ENCODE results near the gene GPR39. TPM values are rescaled to one million over a fixed set of nuclear protein-coding genes. Genes with fewer than 3 reads are reported as not detected.

The GPR39 gene
- total RNA-seq, 1 donor from 2014 or later, result not detected

DNA sequence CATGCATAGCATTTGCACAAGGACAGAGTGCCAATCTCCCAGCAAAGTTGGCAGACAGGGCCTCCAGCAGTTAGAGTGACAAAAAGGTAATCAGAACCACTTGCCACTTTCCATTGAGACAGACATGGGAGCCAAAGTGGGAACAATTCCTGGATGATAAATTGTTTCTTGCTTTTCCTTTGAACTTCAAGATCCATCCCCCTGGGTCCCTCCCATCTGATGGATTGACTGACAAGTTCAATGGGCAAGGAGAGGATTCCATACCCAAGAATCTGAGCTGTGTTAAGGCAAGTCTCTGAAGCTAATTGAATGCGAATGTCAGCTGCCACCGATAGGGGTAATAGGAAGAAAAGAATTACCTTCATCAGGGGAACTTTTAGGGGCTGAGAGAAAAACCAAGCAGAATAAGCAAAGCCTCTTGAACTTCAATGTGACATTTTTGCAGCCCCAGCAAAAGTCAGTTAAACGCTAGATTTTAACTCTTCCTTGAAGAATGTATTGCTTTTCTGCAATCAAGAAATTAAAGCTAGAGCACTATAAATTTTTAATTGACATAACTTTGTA, 156.9 kb downstream of the GPR39 start:
- intact Hi-C loops (cut with micrococcal nuclease), result no loop called here
- peaks cover 3% of the 10 kb centered on the region for H3K9me3 Mint-ChIP-seq
- H3K27me3 Mint-ChIP-seq (ENCODE audit: insufficient read depth), result no peaks in the 10 kb centered on the region
- H3K4me1 Mint-ChIP-seq (ENCODE audit: low read depth), result no peaks in the 10 kb centered on the region
- no peaks in the 10 kb centered on the region for H3K36me3 Mint-ChIP-seq (ENCODE audit: low read depth)
- no peak for DNase-seq (ENCODE audit: low spot score)
- no peak overlapping the region for H3K27ac Mint-ChIP-seq
- H3K4me3 Mint-ChIP-seq, result no peak overlapping the region

DNA sequence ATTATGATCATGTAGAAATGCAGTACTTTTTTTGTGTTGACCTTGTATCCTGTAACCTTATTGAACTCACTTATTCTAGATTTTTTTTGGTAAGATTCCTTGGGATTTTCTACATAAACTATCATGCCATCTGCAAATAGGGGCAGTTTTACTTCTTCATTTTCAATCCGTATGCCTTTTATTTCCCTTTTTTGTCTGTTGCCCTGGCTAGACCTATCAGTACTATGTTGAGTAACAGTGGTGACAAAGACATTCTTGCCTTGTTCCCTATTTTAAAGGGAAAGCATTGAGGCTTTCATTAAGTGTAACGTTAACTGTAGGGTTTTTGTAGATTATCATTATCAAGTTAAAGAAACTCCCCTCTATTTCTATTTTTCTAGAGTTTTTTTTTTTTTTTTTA, 161.1 kb downstream of the GPR39 start:
- no peak for DNase-seq (ENCODE audit: low spot score)

DNA sequence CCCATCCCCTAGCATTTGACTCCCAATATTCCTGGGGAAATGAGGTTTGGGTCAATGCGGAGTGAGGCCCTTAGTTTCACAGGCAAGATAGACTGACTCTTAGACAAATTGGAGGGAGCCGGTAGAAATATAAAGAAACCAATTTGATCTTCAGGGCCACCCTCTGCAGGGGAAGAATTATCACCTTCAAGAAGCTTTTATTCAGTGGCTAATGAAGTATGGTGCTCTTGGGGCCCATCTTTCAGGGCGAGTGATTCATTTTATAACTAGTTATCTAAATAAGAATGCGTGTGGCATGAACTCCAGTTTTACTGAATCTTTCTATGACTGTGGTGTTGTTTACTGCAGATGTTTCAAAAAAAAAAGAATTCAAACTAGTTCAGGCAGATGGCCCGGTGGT, 165.0 kb downstream of the GPR39 start:
- DNase-seq (ENCODE audit: low spot score), result no peak
- no peaks in the 10 kb centered on the region for H3K4me1 Mint-ChIP-seq (ENCODE audit: low read depth)
- intact Hi-C loops (cut with micrococcal nuclease), result no loop called here
- H3K9me3 Mint-ChIP-seq, result no peaks in the 10 kb centered on the region
- no peak overlapping the region for H3K27ac Mint-ChIP-seq
- no peaks in the 10 kb centered on the region for H3K27me3 Mint-ChIP-seq (ENCODE audit: insufficient read depth)
- no peak overlapping the region for H3K4me3 Mint-ChIP-seq
- no peaks in the 10 kb centered on the region for H3K36me3 Mint-ChIP-seq (ENCODE audit: low read depth)

More for the DNA sequence above, 161.1 kb downstream of the GPR39 start:
- Mint-ChIP-seq H3K4me3 (no peak overlapping the region), H3K4me1 (ENCODE audit: low read depth) (no peaks in the 10 kb centered on the region), H3K27me3 (ENCODE audit: insufficient read depth) (no peaks in the 10 kb centered on the region), H3K9me3 (no peaks in the 10 kb centered on the region), H3K27ac (no peak overlapping the region), H3K36me3 (ENCODE audit: low read depth) (no peaks in the 10 kb centered on the region)
- intact Hi-C loops (cut with micrococcal nuclease), result no loop called here

DNA sequence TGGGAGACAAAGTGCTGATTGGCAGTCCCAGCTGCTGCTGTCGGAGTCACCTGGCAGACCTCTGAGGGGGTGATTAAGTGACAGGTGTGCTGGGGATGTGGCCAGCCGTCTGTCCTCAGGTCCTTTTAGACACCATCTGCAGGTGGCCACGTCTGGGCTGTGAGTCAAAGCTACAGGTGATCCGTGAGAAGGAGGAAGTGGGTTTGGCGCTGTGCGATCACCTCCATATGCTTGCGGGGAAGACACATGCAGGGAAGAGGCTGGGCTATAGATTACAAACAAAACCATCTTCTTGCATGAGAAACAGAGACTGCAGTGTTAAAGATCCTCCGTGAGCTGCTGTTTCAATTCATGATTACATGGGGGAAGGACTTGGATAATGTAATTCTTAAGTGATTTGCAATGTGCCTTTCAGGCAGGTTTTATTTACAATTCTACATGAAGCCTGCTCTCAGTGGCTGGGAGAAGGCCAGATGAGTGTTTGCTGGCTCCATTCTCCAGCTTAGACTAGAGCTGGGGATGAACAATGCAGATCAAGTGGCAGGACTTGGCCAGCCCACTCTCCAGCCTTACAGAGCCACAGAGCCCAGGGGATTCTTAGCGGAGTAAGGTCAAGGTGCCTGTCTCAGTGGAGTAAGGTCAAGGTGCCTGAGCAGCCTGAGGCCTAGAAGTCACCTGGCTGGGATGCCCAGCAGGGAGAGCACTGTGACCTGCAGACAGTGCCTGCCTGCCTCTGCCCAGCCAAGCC, 165.6 kb downstream of the GPR39 start:
- intact Hi-C loops (cut with micrococcal nuclease), result no loop called here
- H3K9me3 Mint-ChIP-seq, result no peaks in the 10 kb centered on the region
- no peak overlapping the region for H3K4me3 Mint-ChIP-seq

DNA sequence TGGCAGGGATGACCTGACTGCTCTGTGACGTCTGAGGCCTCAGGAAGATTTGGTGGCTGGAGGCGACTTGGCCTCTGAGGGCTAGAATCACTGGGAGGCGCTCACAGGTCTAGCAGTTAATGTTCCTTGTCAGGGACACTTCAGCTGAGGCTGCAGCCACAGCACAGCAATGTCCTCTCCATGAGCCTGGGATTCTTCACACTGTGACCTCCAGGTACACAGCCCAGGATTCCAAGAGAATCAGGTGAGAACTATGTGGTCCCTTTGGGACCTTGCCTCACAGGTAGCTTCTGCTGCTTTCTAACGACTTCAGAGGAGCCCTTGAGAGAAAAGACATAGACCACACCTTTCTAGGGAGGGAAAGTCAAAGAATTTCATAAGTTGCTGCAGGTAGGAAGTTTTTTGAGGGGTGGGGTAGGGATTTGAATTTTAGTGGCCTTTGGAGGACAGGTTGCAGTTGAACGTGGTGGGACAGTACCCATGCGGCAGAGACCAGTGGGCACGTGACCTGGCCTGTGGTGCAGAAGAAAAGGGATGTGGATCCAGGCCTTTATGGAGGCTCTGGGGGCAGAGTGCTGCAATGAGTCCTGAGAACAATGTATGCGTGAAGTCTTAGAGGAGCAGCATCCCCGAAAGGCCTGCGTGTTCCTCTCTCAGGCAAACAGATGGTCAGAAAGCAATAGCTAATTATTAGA, 167.2 kb downstream of the GPR39 start:
- H3K27me3 Mint-ChIP-seq (ENCODE audit: insufficient read depth), result no peaks in the 10 kb centered on the region
- H3K4me1 Mint-ChIP-seq (ENCODE audit: low read depth), result no peaks in the 10 kb centered on the region
- no peaks in the 10 kb centered on the region for H3K36me3 Mint-ChIP-seq (ENCODE audit: low read depth)
- no peaks in the 10 kb centered on the region for H3K9me3 Mint-ChIP-seq
- H3K27ac Mint-ChIP-seq, result no peak overlapping the region
- H3K4me3 Mint-ChIP-seq, result no peak overlapping the region
- intact Hi-C loops (cut with micrococcal nuclease), result no loop called here
- no peak for DNase-seq (ENCODE audit: low spot score)

More for the DNA sequence above, 165.6 kb downstream of the GPR39 start:
- no peak overlapping the region for H3K27ac Mint-ChIP-seq
- H3K36me3 Mint-ChIP-seq (ENCODE audit: low read depth), result no peaks in the 10 kb centered on the region
- DNase-seq (ENCODE audit: low spot score), result no peak
- H3K27me3 Mint-ChIP-seq (ENCODE audit: insufficient read depth), result no peaks in the 10 kb centered on the region
- no peaks in the 10 kb centered on the region for H3K4me1 Mint-ChIP-seq (ENCODE audit: low read depth)

DNA sequence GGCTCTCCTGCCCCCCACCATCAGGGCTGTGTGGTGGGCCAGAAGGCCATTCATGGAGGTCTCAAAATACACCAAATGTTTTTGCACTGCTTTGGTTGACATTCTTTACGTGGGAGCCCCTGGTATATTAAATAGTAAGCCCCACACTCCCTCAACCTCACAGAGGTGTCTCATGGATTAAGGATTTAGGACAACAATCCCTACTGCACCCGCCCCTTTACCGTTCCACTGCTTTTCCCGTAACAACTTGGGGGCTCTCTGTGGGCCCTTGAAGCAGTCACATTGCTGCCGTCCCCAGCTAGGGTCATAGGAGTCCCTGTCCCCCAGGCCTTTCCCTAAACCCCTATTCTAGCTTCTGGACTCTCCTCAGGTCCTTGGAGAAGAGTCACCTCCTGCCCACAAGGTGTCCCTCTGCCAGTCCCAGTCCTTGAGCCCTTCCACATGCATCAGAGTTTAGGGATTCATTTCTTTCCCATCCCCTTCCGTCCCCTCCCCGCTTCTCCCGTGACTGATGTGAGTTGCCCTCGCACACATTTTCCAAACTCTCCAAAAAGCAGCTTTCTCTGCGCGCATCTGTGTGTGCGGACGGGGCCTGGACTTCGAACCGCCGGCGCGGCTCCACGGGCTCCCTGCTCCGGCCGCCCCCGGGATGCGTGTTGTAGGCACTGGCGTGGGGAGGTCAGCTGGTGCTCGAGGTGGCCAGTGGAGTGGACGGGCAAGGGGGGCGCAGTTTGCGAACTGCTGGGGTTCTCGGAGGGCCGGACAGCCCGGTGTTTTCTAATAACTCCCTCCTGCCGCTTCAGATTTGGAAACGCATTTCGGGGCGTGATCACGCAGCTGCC, 168.6 kb downstream of the GPR39 start:
- H3K4me1 Mint-ChIP-seq (ENCODE audit: low read depth), result no peaks in the 10 kb centered on the region
- intact Hi-C loops (cut with micrococcal nuclease), result no loop called here
- no peak overlapping the region for H3K4me3 Mint-ChIP-seq
- H3K27ac Mint-ChIP-seq, result no peak overlapping the region
- no peaks in the 10 kb centered on the region for H3K36me3 Mint-ChIP-seq (ENCODE audit: low read depth)
- H3K27me3 Mint-ChIP-seq (ENCODE audit: insufficient read depth), result no peaks in the 10 kb centered on the region
- DNase-seq (ENCODE audit: low spot score), result no peak
- H3K9me3 Mint-ChIP-seq, result no peaks in the 10 kb centered on the region

DNA sequence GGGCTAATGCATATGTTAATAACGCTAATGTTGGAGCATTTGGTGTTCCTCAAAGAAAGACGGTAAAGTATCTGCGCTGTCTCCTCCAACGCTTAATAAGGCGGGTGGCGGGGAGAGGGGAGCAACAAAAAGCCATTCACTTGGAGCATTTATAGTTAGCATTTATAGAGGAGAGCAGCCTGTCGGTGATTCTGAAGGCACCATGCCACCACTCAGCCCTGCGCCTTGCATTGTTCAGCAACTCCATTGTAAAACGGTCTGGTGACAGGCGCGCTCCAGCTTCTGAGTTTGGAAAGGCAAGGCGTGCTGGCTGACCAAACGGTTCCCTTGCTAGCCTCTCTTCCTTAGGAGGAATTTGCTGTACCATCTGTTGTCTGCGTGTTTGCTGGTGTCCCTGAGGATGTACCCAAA, 169.5 kb downstream of the GPR39 start:
- Mint-ChIP-seq H3K36me3 (ENCODE audit: low read depth) (no peaks in the 10 kb centered on the region), H3K9me3 (no peaks in the 10 kb centered on the region), H3K27ac (no peak overlapping the region), H3K4me3 (no peak overlapping the region), H3K4me1 (ENCODE audit: low read depth) (no peaks in the 10 kb centered on the region), H3K27me3 (ENCODE audit: insufficient read depth) (no peaks in the 10 kb centered on the region)
- DNase-seq (ENCODE audit: low spot score), result no peak
- intact Hi-C loops (cut with micrococcal nuclease), result no loop called here

DNA sequence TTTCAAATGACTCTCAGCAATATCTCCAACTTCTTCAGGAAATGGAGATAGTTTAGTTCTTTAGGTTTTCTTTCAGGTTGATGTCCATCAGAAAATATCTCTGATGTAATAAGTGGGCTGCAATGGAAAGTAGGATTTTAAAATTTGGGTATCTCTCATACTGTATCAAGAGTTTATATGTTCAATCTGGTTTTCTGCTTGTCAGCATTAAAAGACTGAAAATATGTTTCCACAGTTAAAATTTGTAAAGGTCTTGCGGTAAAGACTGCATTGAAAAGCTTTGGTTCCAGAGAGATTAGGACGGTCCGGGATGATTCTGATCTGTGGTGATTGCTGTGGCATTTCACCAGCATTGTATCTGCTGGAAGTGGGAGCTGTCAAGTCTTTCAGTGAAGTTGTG, 170.2 kb downstream of the GPR39 start:
- no peak overlapping the region for H3K4me3 Mint-ChIP-seq
- no peak overlapping the region for H3K27ac Mint-ChIP-seq
- no peaks in the 10 kb centered on the region for H3K9me3 Mint-ChIP-seq
- no peaks in the 10 kb centered on the region for H3K27me3 Mint-ChIP-seq (ENCODE audit: insufficient read depth)
- no peaks in the 10 kb centered on the region for H3K4me1 Mint-ChIP-seq (ENCODE audit: low read depth)
- H3K36me3 Mint-ChIP-seq (ENCODE audit: low read depth), result no peaks in the 10 kb centered on the region
- DNase-seq (ENCODE audit: low spot score), result no peak
- intact Hi-C loops (cut with micrococcal nuclease), result no loop called here

DNA sequence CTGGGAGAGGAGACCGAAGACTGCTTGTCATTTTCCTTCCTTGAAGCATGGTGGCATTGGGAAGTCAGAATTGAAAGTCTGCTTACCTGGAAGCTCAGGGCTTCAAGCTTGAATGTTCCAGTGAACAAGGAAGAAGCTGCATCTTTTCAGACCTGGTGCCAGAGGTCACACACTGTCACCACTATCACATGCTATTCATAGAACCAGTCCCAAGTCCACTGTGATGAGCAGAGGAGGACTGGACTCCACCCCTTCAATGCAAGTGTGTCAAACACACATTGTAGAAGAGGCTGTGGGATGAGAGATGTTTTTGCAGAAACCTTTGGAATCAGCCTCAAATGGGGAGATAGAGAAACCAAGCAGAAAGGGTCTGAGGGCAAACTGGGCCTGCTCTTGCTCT, 172.0 kb downstream of the GPR39 start:
- no peaks in the 10 kb centered on the region for H3K36me3 Mint-ChIP-seq (ENCODE audit: low read depth)
- intact Hi-C loops (cut with micrococcal nuclease), result no loop called here
- no peaks in the 10 kb centered on the region for H3K9me3 Mint-ChIP-seq
- H3K4me1 Mint-ChIP-seq (ENCODE audit: low read depth), result no peaks in the 10 kb centered on the region
- no peak overlapping the region for H3K4me3 Mint-ChIP-seq
- no peaks in the 10 kb centered on the region for H3K27me3 Mint-ChIP-seq (ENCODE audit: insufficient read depth)
- no peak overlapping the region for H3K27ac Mint-ChIP-seq
- no peak for DNase-seq (ENCODE audit: low spot score)

DNA sequence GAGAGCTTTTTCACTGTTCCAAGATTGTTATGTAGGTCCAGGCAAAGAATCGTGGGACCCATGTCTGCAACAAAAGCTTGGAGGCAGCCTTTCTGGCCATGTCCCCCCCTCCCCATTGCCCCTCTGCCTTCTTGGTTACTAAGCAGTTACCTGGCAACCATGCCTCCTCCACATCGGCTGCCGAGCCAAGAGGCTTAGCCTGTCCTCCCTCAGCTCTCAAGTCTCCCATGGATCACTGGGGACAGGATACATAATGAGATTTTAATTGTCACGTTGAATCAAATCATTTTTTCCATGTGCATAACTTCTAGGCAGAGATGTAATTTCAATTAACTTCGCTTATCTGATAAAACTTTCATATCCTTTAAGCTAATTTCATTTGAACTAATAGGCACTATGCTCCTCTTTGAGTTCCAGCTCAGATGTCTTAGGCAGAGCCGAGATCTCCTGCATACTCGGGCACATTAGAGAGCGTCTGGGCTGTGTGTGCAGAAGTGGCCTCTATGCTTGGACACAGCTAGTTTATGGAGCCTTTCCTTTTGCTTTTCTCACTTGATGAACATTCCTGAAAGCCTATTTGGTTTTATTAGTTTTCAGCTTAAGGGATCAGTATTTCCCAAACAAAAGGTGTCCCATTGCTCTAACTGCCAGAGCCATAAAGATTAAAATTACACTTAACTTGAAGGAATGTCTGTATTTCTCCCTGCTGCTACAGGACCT, 172.7 kb downstream of the GPR39 start:
- no peak for DNase-seq (ENCODE audit: low spot score)
- Mint-ChIP-seq H3K4me1 (ENCODE audit: low read depth) (no peaks in the 10 kb centered on the region), H3K4me3 (no peak overlapping the region), H3K9me3 (no peaks in the 10 kb centered on the region), H3K27ac (no peak overlapping the region), H3K27me3 (ENCODE audit: insufficient read depth) (no peaks in the 10 kb centered on the region), H3K36me3 (ENCODE audit: low read depth) (no peaks in the 10 kb centered on the region)
- intact Hi-C loops (cut with micrococcal nuclease), result no loop called here

DNA sequence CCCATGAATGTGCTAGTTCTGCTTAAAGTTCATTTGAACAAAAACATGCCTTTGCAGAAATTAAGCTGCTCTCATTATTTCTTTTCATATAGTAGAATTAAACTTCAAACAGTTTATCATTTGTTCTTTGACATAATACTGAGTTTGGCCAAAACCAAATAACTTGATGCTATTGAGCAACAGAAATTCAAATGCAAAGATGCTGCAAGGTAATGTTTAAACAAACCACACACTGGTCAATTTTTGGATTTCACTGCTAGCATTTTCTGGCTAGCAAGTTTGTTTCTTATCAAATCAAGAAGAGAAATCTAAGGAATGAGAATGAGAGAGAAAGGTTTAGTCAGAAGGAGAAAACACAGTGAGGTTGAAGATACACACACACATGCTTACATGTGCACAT, 173.4 kb downstream of the GPR39 start:
- DNase-seq (ENCODE audit: low spot score), result no peak
- no peak overlapping the region for H3K27ac Mint-ChIP-seq
- H3K27me3 Mint-ChIP-seq (ENCODE audit: insufficient read depth), result no peaks in the 10 kb centered on the region
- H3K4me1 Mint-ChIP-seq (ENCODE audit: low read depth), result no peaks in the 10 kb centered on the region
- no peak overlapping the region for H3K4me3 Mint-ChIP-seq
- no peaks in the 10 kb centered on the region for H3K36me3 Mint-ChIP-seq (ENCODE audit: low read depth)
- H3K9me3 Mint-ChIP-seq, result no peaks in the 10 kb centered on the region
- intact Hi-C loops (cut with micrococcal nuclease), result no loop called here

DNA sequence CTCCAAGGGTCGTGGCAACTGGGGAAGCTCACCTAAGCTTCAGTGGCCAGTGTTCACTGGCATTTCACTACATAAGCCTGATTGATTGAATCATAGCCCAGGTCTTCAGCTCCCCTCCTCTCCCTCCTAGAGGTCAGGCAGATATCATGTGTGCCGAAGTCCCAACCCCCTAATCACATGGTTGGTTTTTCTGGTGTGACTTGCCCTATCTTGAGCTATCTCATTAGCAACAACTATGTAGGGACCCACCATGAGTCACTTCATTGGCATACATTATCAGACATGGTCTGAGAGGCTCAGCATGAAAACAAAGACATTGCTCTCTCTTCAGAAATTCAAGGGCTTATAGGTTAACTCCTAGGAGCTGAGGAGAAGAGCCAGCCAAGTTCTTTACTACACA, 176.6 kb downstream of the GPR39 start:
- Mint-ChIP-seq H3K36me3 (ENCODE audit: low read depth) (no peaks in the 10 kb centered on the region), H3K4me3 (no peak overlapping the region), H3K4me1 (ENCODE audit: low read depth) (no peaks in the 10 kb centered on the region), H3K27me3 (ENCODE audit: insufficient read depth) (no peaks in the 10 kb centered on the region), H3K9me3 (no peaks in the 10 kb centered on the region), H3K27ac (no peak overlapping the region)
- no peak for DNase-seq (ENCODE audit: low spot score)
- intact Hi-C loops (cut with micrococcal nuclease), result no loop called here

Data from activated T-helper 1 cell treated with anti-CD3 and anti-CD28 coated beads, Interleukin-12 subunit alpha, Interleukin-12 subunit beta, Interleukin-2, Interleukin-4 antibody, amounts not matched to agents 30 ng/mL and 10 ng/mL and 1 ng/mL, durations not matched to agents 14 hours and 24 hours and 36 hours (primary cell).